ENCODE results near the gene CHDH.

The CHDH gene

DNA sequence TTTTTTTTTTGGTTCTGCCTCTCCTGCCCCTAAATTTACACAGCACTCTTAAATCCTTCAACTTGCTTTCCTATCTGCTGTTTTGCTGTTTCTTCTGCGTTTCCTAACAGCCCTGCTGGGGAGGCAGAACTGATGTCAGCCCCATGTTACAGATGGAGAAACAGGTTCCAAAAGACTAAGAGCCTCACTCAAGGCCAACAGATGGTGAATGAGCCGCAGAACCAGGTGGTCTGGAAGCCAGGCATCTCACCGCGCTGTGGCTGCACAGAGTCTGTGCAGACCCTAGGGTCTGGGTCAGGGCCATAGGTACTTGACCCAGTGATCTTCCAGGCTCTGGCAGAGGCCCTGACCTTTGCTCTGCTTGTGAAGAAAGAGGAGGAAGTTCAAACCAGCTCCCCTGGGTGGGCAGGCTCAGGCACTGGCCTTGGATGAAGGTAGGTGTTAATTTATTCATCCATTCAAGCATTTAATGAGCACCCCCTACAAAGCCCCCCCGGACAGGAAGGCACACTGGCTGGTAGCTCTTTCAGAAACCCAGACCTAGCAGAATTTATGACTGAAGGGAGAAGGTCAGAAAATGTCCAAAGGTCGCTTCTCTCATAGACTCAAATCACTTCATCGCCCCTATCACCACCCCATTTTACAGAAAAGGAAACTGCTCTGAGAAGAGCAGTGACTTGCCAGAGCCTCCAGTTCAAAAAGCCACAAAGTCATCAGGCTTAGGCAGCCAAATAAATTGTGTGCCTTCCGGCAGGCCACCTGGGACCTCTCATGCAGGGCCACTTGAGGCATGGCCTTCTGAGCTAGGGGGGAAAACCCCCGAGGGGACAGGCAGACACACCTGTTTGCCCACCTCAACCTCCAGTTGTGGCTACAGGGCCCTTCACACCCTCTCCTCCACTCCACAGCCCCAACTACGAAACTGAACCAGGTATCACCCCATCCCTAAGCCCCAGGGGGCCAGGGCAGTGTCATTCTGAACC lies 2.7 kb downstream of the CHDH start:
- Histone ChIP-seq H3K9ac (ENCODE audit: low read depth, low read length) (no peak overlapping the region), H3K36me3 (ENCODE audit: insufficient read depth, low read length) (no peaks in the 10 kb centered on the region; the same call in 1 of the 2 replicates), H3K9me3 (ENCODE audit: control insufficient read depth, insufficient read depth, low read length) (no peaks in the 10 kb centered on the region), H3K4me1 (ENCODE audit: insufficient read depth, low read length) (peaks cover 29% of the 10 kb centered on the region)

DNA sequence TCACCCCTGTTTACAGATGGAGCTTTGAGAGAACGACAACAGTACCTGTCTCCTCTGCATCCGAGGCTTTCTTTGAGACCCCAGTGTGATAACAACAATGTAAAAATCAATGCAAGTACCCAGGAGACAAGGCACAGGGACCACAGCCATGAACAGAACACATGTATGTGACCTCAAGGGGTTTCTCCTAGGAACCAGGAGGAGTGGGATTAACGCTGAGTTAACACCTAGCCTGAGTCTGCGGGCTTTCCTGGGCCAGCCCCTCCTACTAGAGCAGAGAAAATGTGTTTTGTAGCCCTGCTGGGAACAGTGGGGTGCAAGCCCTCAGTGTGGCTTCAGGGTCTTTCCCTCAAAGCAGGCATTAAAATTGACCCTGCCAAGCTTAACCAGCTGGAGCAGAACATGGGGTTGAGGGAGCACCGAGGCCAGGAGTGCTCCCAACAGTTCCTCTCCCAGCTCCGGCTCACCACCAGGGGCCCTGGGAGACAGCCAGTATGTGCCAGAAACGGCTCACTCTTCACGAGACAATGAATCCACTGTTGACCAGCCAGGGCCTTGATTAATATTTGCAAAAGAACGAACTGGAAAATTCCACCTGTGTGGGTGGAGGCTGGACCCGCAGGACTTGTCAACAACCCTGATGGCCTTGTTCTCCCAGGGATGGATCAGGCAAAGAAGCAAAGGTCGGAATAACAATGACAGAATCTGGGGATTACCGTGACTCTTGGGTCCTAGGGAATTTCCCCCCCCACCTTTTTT lies 3.6 kb downstream of the CHDH start:
- Histone ChIP-seq H3K9ac (ENCODE audit: low read depth, low read length) (no peak overlapping the region), H3K36me3 (ENCODE audit: insufficient read depth, low read length) (no peaks in the 10 kb centered on the region; the same call in 1 of the 2 replicates), H3K4me1 (ENCODE audit: insufficient read depth, low read length) (peaks cover 29% of the 10 kb centered on the region), H3K9me3 (ENCODE audit: control insufficient read depth, insufficient read depth, low read length) (no peaks in the 10 kb centered on the region)

DNA sequence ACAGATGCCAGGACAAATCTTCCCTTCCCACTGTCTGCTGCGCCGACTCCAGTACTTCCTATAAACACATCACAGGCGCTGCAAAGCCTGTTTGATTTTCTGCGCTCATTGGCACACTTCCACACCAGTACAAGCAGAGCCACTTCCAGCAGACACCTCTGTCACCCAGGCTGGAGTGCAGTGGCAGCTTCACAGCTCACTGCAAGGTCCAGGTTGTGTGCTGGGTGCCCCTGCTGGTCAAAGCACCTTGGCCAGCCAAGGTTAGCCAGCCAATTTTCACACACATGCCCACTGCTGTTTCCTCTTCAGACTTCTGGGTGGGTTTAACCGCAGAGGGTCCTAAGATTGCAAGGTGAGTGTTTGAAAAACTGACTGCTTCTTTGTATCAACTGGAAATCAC lies 4.9 kb downstream of the CHDH start:
- Histone ChIP-seq H3K9ac (ENCODE audit: low read depth, low read length) (no peak overlapping the region), H3K4me1 (ENCODE audit: insufficient read depth, low read length) (peaks cover 29% of the 10 kb centered on the region), H3K36me3 (ENCODE audit: insufficient read depth, low read length) (no peaks in the 10 kb centered on the region; the same call in 1 of the 2 replicates), H3K9me3 (ENCODE audit: control insufficient read depth, insufficient read depth, low read length) (no peaks in the 10 kb centered on the region)

DNA sequence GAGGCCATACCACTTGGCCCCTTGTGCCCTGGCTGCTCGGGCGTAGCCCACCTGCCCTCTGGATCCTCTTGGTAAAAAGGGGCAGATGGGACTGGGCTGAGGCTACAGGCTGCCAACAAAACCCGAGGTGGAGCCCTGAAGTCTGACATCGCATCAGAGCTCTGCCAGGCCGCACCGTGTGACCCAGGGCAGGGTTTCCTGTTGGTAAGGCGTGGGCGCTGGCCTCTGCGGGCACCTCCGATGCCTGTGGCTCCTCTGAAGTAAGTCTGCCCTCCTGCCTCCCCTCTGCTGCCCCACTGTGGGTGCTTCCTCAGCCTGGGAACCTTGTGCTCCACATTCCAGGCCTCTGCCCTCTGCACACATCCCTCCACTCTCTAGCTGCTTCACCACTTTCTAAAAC lies 8.9 kb downstream of the CHDH start:
- H3K9me3 ChIP-seq (ENCODE audit: control insufficient read depth, insufficient read depth, low read length), result no peaks in the 10 kb centered on the region
- peaks cover 1% of the 10 kb centered on the region for H3K4me1 ChIP-seq (ENCODE audit: insufficient read depth, low read length)
- H3K9ac ChIP-seq (ENCODE audit: low read depth, low read length), result no peak overlapping the region
- H3K36me3 ChIP-seq (ENCODE audit: insufficient read depth, low read length), result no peaks in the 10 kb centered on the region; the same call in 1 of the 2 replicates

DNA sequence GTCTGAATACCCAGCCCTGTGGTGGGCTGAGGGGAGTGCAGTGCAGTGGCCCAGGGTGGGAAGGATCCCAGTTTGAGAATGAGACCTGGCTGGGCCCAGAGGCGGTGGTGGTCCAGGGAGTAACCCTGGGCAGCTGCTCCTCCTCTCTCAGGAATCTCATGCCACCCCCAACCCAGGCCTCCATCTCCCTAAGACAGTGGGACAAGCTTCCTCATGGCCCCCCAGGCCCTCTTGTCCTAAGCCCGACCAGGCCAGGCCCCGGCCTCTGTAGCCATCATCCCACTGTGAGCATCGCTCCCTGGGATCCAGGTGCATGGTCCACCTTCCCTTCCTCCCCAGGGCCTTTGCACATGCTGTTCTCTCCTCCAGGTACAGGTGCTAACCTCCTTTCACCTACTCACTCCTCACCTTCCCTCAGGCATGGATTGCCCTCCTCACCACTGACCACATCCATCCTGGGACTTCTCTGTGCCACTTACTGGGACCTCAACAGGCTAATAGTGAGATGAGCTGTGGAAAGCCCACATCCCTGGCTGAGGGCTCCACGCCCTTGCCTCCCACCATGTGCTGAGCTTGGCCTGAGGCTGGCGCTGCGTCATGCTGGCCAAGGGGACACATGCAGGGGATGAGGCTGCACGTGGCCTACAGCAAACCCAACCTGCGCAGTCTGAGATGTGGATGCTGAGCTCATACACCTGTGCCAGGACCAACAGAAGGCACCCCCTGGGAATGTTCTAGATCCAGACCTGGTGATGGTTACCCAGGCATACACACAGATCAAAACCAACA lies 9.9 kb downstream of the CHDH start:
- Histone ChIP-seq H3K36me3 (ENCODE audit: insufficient read depth, low read length) (no peaks in the 10 kb centered on the region; the same call in 1 of the 2 replicates), H3K9me3 (ENCODE audit: control insufficient read depth, insufficient read depth, low read length) (no peaks in the 10 kb centered on the region), H3K9ac (ENCODE audit: low read depth, low read length) (no peak overlapping the region), H3K4me1 (ENCODE audit: insufficient read depth, low read length) (no peaks in the 10 kb centered on the region)

DNA sequence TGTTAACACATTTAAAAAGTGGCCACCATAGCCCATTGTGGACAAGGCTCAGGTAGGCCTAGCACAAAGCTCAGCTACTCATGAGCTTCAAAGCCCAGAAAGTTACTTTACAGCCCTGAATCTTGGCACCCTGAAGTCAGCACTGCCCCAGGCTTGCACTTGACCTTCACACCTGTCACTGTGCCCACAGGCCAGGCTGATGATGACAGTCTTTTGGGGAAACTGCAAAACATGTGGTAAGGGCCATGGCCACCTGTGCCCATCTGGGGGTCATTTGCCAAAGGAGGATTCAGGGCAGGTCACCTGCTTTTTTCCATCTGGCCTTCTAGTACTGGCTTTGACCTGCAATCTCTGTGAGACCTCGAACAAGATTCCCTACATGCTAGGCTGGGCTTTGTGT lies 11.0 kb downstream of the CHDH start:
- no peak overlapping the region for H3K9ac ChIP-seq (ENCODE audit: low read depth, low read length)
- no peaks in the 10 kb centered on the region; the same call in 1 of the 2 replicates for H3K36me3 ChIP-seq (ENCODE audit: insufficient read depth, low read length)
- no peaks in the 10 kb centered on the region for H3K9me3 ChIP-seq (ENCODE audit: control insufficient read depth, insufficient read depth, low read length)
- H3K4me1 ChIP-seq (ENCODE audit: insufficient read depth, low read length), result no peaks in the 10 kb centered on the region

DNA sequence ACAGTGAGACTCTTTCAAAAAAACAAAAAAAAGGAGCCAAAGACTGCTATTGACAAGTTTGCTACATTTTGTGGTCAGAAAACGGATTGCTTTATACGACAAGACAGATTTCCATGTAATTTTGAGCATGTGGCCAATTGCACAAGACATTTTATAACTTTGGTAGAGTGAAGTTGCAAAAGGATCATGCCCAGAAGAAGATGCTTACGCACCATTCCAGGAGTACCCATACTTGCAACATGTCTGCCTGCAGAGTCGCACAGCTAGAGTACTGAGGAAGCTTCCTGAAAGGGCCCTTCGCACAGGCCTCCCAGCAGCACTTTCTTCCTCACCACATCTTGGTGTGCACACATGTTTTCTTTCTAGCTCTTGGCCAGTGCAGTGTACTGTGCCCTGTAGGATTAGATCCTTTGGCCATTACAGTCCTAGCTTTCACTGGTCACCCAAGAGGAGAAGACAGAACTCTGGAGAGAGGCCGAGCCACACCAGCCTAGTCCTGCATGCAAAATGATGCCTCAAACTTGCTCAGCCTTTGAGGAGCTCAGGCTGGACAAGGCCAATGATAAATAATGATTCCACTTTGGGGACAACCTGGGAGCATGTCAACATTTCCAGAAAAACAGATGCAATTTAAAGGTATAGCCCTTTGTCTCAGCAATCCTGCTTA lies 11.7 kb downstream of the CHDH start:
- Histone ChIP-seq H3K9me3 (ENCODE audit: control insufficient read depth, insufficient read depth, low read length) (no peaks in the 10 kb centered on the region), H3K36me3 (ENCODE audit: insufficient read depth, low read length) (no peaks in the 10 kb centered on the region; the same call in 1 of the 2 replicates), H3K4me1 (ENCODE audit: insufficient read depth, low read length) (no peaks in the 10 kb centered on the region), H3K9ac (ENCODE audit: low read depth, low read length) (no peak overlapping the region)

DNA sequence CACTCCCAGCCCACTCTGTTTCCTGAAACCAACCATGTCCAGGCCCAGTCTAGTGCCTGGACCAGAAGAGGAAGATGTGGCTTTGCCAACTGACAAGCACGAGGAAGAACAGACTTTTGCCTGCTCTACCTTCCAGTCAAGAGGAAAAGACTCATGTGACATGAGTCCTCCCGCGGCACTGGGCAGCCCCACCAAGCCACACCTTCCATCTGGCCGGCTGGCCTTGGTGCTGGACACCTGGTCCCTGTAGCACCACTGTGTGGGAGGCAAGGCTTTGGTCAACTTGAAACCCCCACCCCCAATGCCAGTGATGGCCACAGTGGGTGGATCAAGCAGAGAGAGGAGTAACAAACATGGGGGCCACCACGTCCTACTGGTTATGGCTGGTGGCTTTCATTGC lies 12.5 kb downstream of the CHDH start:
- Histone ChIP-seq H3K9ac (ENCODE audit: low read depth, low read length) (no peak overlapping the region), H3K36me3 (ENCODE audit: insufficient read depth, low read length) (no peaks in the 10 kb centered on the region), H3K9me3 (ENCODE audit: control insufficient read depth, insufficient read depth, low read length) (no peaks in the 10 kb centered on the region), H3K4me1 (ENCODE audit: insufficient read depth, low read length) (no peaks in the 10 kb centered on the region)

DNA sequence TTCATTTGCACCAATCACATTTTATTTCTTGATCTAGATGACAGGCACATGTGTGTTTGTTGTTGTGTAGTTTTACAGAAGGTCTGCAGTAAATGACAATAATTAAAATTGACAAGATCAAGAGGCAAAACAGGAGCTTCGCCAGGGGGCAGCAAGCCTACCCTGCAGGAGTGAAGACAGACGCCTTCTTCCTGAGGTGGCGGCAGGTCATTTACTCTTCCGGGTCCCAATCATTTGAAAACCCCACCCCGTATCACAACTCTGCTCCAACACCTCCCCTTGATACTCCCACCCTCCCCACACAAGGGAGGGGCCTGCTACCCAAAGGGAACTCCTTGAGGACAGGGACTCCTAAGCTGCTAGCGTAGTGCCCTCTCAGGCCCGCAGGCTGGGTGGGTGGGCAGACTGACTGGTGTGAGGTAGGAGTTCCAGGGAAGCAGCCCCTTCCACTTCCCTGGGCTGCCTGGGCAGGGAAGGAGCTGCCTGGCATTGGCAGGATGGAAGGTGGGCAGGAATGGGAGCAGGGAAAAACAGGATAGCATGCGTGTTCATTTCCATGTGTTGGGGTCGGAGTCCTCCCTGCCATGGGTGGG lies 13.1 kb downstream of the CHDH start:
- Histone ChIP-seq H3K4me1 (ENCODE audit: insufficient read depth, low read length) (no peaks in the 10 kb centered on the region), H3K9ac (ENCODE audit: low read depth, low read length) (no peak overlapping the region), H3K9me3 (ENCODE audit: control insufficient read depth, insufficient read depth, low read length) (no peaks in the 10 kb centered on the region), H3K36me3 (ENCODE audit: insufficient read depth, low read length) (no peaks in the 10 kb centered on the region)

DNA sequence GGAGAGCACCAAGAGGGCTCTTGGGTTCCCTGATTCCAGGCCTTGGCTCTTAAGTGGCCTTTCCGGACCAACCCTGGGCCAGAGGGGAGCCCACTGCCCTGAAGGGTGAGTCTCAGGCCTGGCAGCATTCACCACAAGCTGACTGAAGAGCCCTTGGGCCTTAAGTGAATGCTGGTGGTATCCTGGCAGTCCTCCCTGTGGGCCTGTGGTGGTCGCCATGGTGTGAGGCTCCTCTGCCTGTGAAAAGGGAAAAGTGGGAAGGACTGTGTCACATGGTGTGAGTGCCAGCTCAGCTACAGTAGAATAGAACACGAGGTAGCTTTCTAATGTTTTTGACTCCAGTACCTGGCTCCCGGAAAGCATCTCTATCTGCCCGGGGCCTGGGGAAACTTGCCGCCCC lies 15.3 kb downstream of the CHDH start:
- Histone ChIP-seq H3K9ac (ENCODE audit: low read depth, low read length) (no peak overlapping the region), H3K4me1 (ENCODE audit: insufficient read depth, low read length) (no peaks in the 10 kb centered on the region), H3K36me3 (ENCODE audit: insufficient read depth, low read length) (no peaks in the 10 kb centered on the region), H3K9me3 (ENCODE audit: control insufficient read depth, insufficient read depth, low read length) (no peaks in the 10 kb centered on the region)

DNA sequence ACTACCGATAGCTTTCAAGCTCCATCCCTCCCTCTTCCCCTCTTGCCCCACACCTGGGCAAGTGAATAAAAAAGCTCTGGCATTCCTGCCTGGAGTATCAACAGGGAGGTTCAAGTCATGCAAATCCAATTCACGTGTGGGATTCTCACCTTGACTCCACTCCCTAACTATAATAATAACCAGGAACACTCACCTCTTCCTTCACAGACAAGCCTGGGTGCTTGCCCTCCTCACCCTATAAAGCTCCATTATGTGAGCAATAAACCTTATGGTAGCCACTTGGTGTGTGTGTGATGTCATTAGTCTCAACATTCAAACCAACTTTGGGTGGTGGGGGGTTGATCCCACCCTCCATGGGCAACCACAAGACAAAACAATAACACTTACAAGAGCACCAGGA lies 16.6 kb downstream of the CHDH start:
- H3K4me1 ChIP-seq (ENCODE audit: insufficient read depth, low read length), result 0 out of 2 replicates have a peak, but pooled peaks cover 1% of the 10 kb centered on the region
- no peak overlapping the region for H3K9ac ChIP-seq (ENCODE audit: low read depth, low read length)
- no peaks in the 10 kb centered on the region for H3K9me3 ChIP-seq (ENCODE audit: control insufficient read depth, insufficient read depth, low read length)
- no peaks in the 10 kb centered on the region for H3K36me3 ChIP-seq (ENCODE audit: insufficient read depth, low read length)

DNA sequence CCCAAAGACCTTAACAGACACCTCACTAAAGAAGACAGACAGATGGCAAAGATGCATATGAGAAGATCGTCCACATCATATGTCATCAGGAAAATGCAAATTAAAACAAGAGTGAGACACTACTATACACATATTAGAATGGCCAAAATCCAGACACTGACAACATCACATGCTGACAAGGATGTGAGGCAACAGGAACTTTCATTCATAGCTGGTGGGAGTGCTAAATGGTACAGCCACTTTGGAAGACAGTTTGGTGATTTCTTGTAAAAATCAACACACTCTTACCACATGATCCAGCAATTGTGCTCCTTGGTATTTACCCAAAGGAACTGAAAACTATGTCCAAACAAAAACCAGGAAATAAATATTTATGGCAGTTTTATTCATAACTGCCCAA lies 17.6 kb downstream of the CHDH start:
- peaks cover 10% of the 10 kb centered on the region; the same call in 1 of the 2 replicates for H3K4me1 ChIP-seq (ENCODE audit: insufficient read depth, low read length)
- no peaks in the 10 kb centered on the region for H3K36me3 ChIP-seq (ENCODE audit: insufficient read depth, low read length)
- H3K9me3 ChIP-seq (ENCODE audit: control insufficient read depth, insufficient read depth, low read length), result no peaks in the 10 kb centered on the region
- no peak overlapping the region for H3K9ac ChIP-seq (ENCODE audit: low read depth, low read length)

DNA sequence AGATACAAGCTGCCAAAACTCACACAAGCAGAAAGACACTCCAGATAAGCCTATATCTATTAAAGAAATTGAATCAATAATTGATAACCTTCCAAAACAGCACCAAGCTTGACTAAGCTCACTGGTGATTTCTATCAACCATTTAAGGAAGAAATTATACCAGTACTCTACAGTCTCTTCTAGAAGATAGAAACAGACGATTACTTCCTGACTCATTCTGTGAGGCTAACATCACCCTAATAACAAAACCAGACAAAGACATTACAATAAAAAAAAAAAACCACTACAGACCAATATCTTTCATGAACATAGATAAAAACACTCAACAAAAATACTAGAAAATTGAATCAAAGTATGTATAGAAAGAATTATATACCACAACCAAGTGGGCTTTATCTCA lies 20.2 kb downstream of the CHDH start:
- no peaks in the 10 kb centered on the region for H3K9me3 ChIP-seq (ENCODE audit: control insufficient read depth, insufficient read depth, low read length)
- no peaks in the 10 kb centered on the region for H3K36me3 ChIP-seq (ENCODE audit: insufficient read depth, low read length)
- no peak overlapping the region for H3K9ac ChIP-seq (ENCODE audit: low read depth, low read length)
- H3K4me1 ChIP-seq (ENCODE audit: insufficient read depth, low read length), result peaks cover 10% of the 10 kb centered on the region; the same call in 1 of the 2 replicates

Data from ES-I3 (cell line).